GM12878 (cell line): ENCODE measurements around the gene GUCY2F. TPM values are rescaled to one million over a fixed set of nuclear protein-coding genes. Genes with fewer than 3 reads are reported as not detected.

Experiments
- ATAC-seq: fragments of 200-7000 bp; cut with Tn5 transposase; 3 replicates; pipeline ENCODE4 v1.9.1; 2020; ENCODE audit warnings: mild to moderate bottlenecking, moderate library complexity
- BruUV-seq: library from RNA; stranded (reverse); fragments of 400-500 nt; replicated peaks from 2 replicates; lab custom pipeline; 2021; lab: Mats Ljungman, UMichigan
- CTCF ChIA-PET: fragments of 300-600 bp; sonication (Branson Sonifier 250); formaldehyde crosslinking; extraction: SDS; loops from one replicate; lab custom pipeline; 2021; ENCODE audit warnings: inconsistent platforms; lab: Yijun Ruan, JAX
- POLR2A ChIA-PET: fragments of 350-600 bp; formaldehyde crosslinking; extraction: SDS; loops from one replicate; lab custom pipeline; 2021; ENCODE audit warnings: inconsistent platforms; lab: Charles Lee
- RAD21 ChIA-PET: fragments of 300-600 bp; sonication (Branson Sonifier 250); formaldehyde crosslinking; loops from one replicate; lab custom pipeline; 2023; ENCODE audit warnings: antibody characterized with exemption; ENCODE audit not compliant: unreplicated experiment; lab: Charles Lee
- SMC1A ChIA-PET: fragments of 300-600 bp; sonication (Branson Sonifier 250); formaldehyde crosslinking; loops from one replicate; lab custom pipeline; 2023; ENCODE audit not compliant: unreplicated experiment, uncharacterized antibody; lab: Charles Lee
- DNase-seq: peaks from one replicate; pipeline ENCODE4 v3.0.0-alpha.2; 2011; ENCODE audit warnings: low read depth, low spot score
- FAIRE-seq: peaks from 3 replicates; lab custom pipeline; 2011; peaks lifted over from hg19 to GRCh38; lab: Jason Lieb, UNC
- H2AFZ ChIP-seq: 2 replicates; pipeline ENCODE4 v1.6.0; 2011; ENCODE audit warnings: low read depth, low read length, control low read depth; ENCODE audit not compliant: control insufficient read depth
- H3K27ac ChIP-seq: 2 replicates; pipeline ENCODE4 v1.5.1; 2011; ENCODE audit warnings: control low read depth; ENCODE audit not compliant: control insufficient read depth, insufficient read depth
- H3K27me3 ChIP-seq, 2 experiments: replicated peaks in 1 of 2; 2 replicates each; pipeline versions ENCODE4 v1.6.0 to v1.6.1; 2011; ENCODE audit warnings: low read length in 1 of 2; ENCODE audit not compliant: control insufficient read depth in 2 of 2, insufficient read depth in 2 of 2
- H3K36me3 ChIP-seq, 2 experiments: 2 replicates each; pipeline ENCODE4 v1.5.1; 2011; ENCODE audit warnings: low read length in 1 of 2; ENCODE audit not compliant: control insufficient read depth in 2 of 2, insufficient read depth in 2 of 2
- H3K4me1 ChIP-seq: 2 replicates; pipeline ENCODE4 v1.6.1; 2011; ENCODE audit warnings: mild to moderate bottlenecking, low read length, moderate library complexity, mixed read lengths; ENCODE audit not compliant: control insufficient read depth, insufficient read depth
- H3K4me2 ChIP-seq: 2 replicates; pipeline ENCODE4 v1.6.0; 2011; ENCODE audit warnings: control low read depth; ENCODE audit not compliant: control insufficient read depth, insufficient read depth
- H3K4me3 ChIP-seq: fragments of 200-600 bp; sonication (generic); 2 replicates; pipeline ENCODE4 v1.5.1; 2016
- H3K79me2 ChIP-seq: 2 replicates; pipeline ENCODE4 v1.6.0; 2011; ENCODE audit warnings: low read length; ENCODE audit not compliant: control insufficient read depth, insufficient read depth
- H3K9ac ChIP-seq: 2 replicates; pipeline ENCODE4 v1.8.0; 2011; ENCODE audit warnings: low read length, control low read depth, mixed read lengths; ENCODE audit not compliant: control insufficient read depth, insufficient read depth
- H3K9me3 ChIP-seq: replicated peaks from 3 replicates; pipeline ENCODE4 v1.5.1; 2011; ENCODE audit warnings: mild to moderate bottlenecking, low read length; ENCODE audit not compliant: control insufficient read depth, insufficient read depth
- H4K20me1 ChIP-seq: 2 replicates; pipeline ENCODE4 v1.6.0; 2011; ENCODE audit not compliant: control insufficient read depth, insufficient read depth
- CREB1 ChIP-seq: IDR thresholded peaks from 2 replicates; pipeline ENCODE4 v1.6.1; 2012; ENCODE audit warnings: low read depth, mild to moderate bottlenecking, inconsistent platforms
- CUX1 ChIP-seq: IDR thresholded peaks from 2 replicates; pipeline ENCODE4 v1.6.1; 2012; ENCODE audit warnings: improper control_type of control experiment, low read depth, low read length; ENCODE audit not compliant: insufficient replicate concordance
- DPF2 ChIP-seq: fragments of 450-650 bp; IDR thresholded peaks from 2 replicates; pipeline ENCODE4 v1.6.1; 2017; ENCODE audit warnings: mild to moderate bottlenecking
- ELK1 ChIP-seq: IDR thresholded peaks from 2 replicates; pipeline ENCODE4 v1.6.1; 2012; ENCODE audit warnings: low read depth, low read length, improper control_type of control experiment
- IKZF2 ChIP-seq, 2 experiments: fragments of 450-650 bp; IDR thresholded peaks; 2 replicates each; pipeline ENCODE4 v1.6.1; 2017; ENCODE audit warnings: mild to moderate bottlenecking in 2 of 2, moderate library complexity in 2 of 2
- JUND ChIP-seq: IDR thresholded peaks from 2 replicates; pipeline ENCODE4 v1.6.1; 2012; ENCODE audit warnings: low read depth, mild to moderate bottlenecking, low read length, improper control_type of control experiment, moderate library complexity
- MAX ChIP-seq: IDR thresholded peaks from 2 replicates; pipeline ENCODE4 v1.6.1; 2012; ENCODE audit warnings: low read depth, low read length, improper control_type of control experiment
- MTA3 ChIP-seq: IDR thresholded peaks from 2 replicates; pipeline ENCODE4 v1.6.1; 2012; ENCODE audit warnings: low read length, inconsistent platforms, borderline replicate concordance
- NFXL1 ChIP-seq: fragments of 450-650 bp; IDR thresholded peaks from 2 replicates; pipeline ENCODE4 v1.6.1; 2017; ENCODE audit warnings: antibody characterized with exemption, mild to moderate bottlenecking, borderline replicate concordance
- NR2C1 ChIP-seq: fragments of 450-650 bp; IDR thresholded peaks from 2 replicates; pipeline ENCODE4 v1.6.1; 2017; ENCODE audit warnings: antibody characterized with exemption, mild to moderate bottlenecking, moderate library complexity
- PML ChIP-seq: IDR thresholded peaks from 2 replicates; pipeline ENCODE4 v1.6.1; 2012; ENCODE audit warnings: low read length, inconsistent platforms
- SREBF1 ChIP-seq: IDR thresholded peaks from 2 replicates; pipeline ENCODE4 v1.6.1; 2012; ENCODE audit warnings: mild to moderate bottlenecking, low read length
- SRF ChIP-seq, 2 experiments: IDR thresholded peaks; 2 replicates each; pipeline ENCODE4 v1.6.1; 2011; ENCODE audit warnings: low read depth in 2 of 2, low read length in 2 of 2, mild to moderate bottlenecking in 1 of 2, moderate library complexity in 1 of 2
- STAT1 ChIP-seq: fragments of 450-650 bp; conservative IDR thresholded peaks from 2 replicates; pipeline ENCODE4 v1.6.1; 2014; ENCODE audit warnings: antibody characterized with exemption, mild to moderate bottlenecking
- SUZ12 ChIP-seq: fragments of 200-600 bp; sonication (generic); IDR thresholded peaks from one replicate; pipeline ENCODE4 v1.6.1; 2018; ENCODE audit warnings: antibody characterized with exemption, mild to moderate bottlenecking; ENCODE audit not compliant: unreplicated experiment
- in situ Hi-C: fragments of 300-500 bp; cut with MboI; formaldehyde crosslinking; loops from 9 replicates; pipeline ENCODE4 v1.14.3; 2018; ENCODE audit warnings: mixed read lengths
- intact Hi-C: fragments of 100-400 bp; cut with micrococcal nuclease; formaldehyde crosslinking; loops from one replicate; pipeline ENCODE4 v1.14.2; 2022; ENCODE audit not compliant: unreplicated experiment
- polyA plus RNA-seq, 11 experiments: library from polyadenylated mRNA; depleted of rRNA in 4 of 11; unstranded in 6 of 11; stranded (reverse) in 5 of 11; fragments of >200 nt; fragmentation: Nextera tagmentation in 4 of 11; fragmentation: Illumina TruSeq in 1 of 11; extraction: Ambion mirVana in 4 of 11; extraction: Trizol in 1 of 11; gene quantifications; 1 replicate in 1 of 11; 2 replicates in 10 of 11; pipeline versions ENCODE4 v1.2.1 to v1.2.3, GENCODE V29; 2011 to 2016; ENCODE audit warnings: inconsistent platforms in 2 of 11, missing spikeins in 2 of 11, low read depth in 1 of 11
- total RNA-seq, 4 experiments: library from RNA; depleted of rRNA in 3 of 4; stranded (reverse); fragments of >200 nt in 3 of 4; fragmentation: Illumina TruSeq in 1 of 4; extraction: Trizol in 1 of 4; gene quantifications; 2 replicates each; pipeline versions ENCODE4 v1.2.1 to v1.2.3, GENCODE V29; 2013 to 2021

GUCY2F gene
- total and polyA plus RNA-seq, 10 of the 15 experiments (the other 5 are each of a cell fraction or from before 2014, with no cell fraction given): not detected

- POLR2A ChIA-PET: no interaction called here
Measured at GRCh38 chrX:109508915-109509314, 27.0 kb upstream of the GUCY2F start.

More at GRCh38 chrX:109508915-109509314, 27.0 kb upstream of the GUCY2F start:
- H4K20me1 ChIP-seq: no peaks in the 10 kb centered on the region
- no peak overlapping the region for H3K4me2 ChIP-seq
- H3K36me3 ChIP-seq: no peaks in the 10 kb centered on the region
- no peaks in the 10 kb centered on the region for H3K4me1 ChIP-seq
- ATAC-seq: no peak
- no peaks in the 10 kb centered on the region for H3K27me3 ChIP-seq
- H3K9ac ChIP-seq: no peak overlapping the region
- DNase-seq: no peak
- H3K4me3 ChIP-seq: no peak overlapping the region
- TF ChIP-seq STAT1 (no peak), SRF (IDR thresholded peaks at IDR 0.05; ENCODE audit: low read depth in 2 of 2, low read length in 2 of 2) (no peak), NFXL1 (no peak), NR2C1 (no peak), IKZF2 (IDR thresholded peaks at IDR 0.05) (no peak), SUZ12 (no peak), CUX1 (no peak), CREB1 (no peak), JUND (no peak), DPF2 (no peak), SREBF1 (no peak), MTA3 (no peak), ELK1 (no peak), MAX (no peak), PML (no peak)
- H3K9me3 ChIP-seq: no peaks in the 10 kb centered on the region
- SMC1A ChIA-PET: no interaction called here
- CTCF ChIA-PET: no interaction called here
- no peak overlapping the region for H2AFZ ChIP-seq
- RAD21 ChIA-PET: no interaction called here
- in situ Hi-C loops (no loop called here), intact Hi-C loops (no loop called here)
- FAIRE-seq: no peak
- H3K27ac ChIP-seq: no peak overlapping the region
- no TSS peak for BruUV-seq
- H3K79me2 ChIP-seq: no peaks in the 10 kb centered on the region
